Stimulated activated CD8-positive, alpha-beta memory T cell treated with anti-CD3 and anti-CD28 coated beads, Interleukin-4, amount 100 ng/mL, for 1 hour (primary cell): ENCODE data around the gene ZNF792.
"Not testable (repeated sequence)": the region's sequence is repeated elsewhere in the genome, so short reads cannot be mapped to it uniquely, and the experiment has no call there.

Experiments
- DNase-seq, 2 donors: peaks; one replicate each; pipeline ENCODE4 v3.0.0-alpha.2; 2020; ENCODE audit warnings: low read depth in 2 of 2, low spot score in 1 of 2

The ZNF792 gene

GRCh38 chr19:34998777-34999497, 34.9 kb upstream of the ZNF792 start:
- DNase-seq, result no peak

GRCh38 chr19:34998224-34998623, 34.2 kb upstream of the ZNF792 start:
- not testable (repeated sequence) for DNase-seq

- DNase-seq, result no peak
Observed at GRCh38 chr19:34997071-34997617, 33.1 kb upstream of the ZNF792 start.

- no peak for DNase-seq
Observed at GRCh38 chr19:34995551-34995950, 31.5 kb upstream of the ZNF792 start.

GRCh38 chr19:34994643-34995541, 30.9 kb upstream of the ZNF792 start:
- DNase-seq, result no peak

GRCh38 chr19:34994286-34994642, 30.2 kb upstream of the ZNF792 start:
- DNase-seq, result no peak

- DNase-seq, result not testable (repeated sequence)
Observed at GRCh38 chr19:34992582-34992981, 28.6 kb upstream of the ZNF792 start.

GRCh38 chr19:34991542-34992333, 27.7 kb upstream of the ZNF792 start:
- DNase-seq, result no peak

- DNase-seq, result no peak
Observed at GRCh38 chr19:34990578-34991192, 26.7 kb upstream of the ZNF792 start.

- no peak for DNase-seq
Observed at GRCh38 chr19:34989298-34989697, 25.3 kb upstream of the ZNF792 start.

- no peak for DNase-seq
Observed at GRCh38 chr19:34988119-34988518, 24.1 kb upstream of the ZNF792 start.

- DNase-seq, result no peak
Observed at GRCh38 chr19:34985249-34986022, 21.4 kb upstream of the ZNF792 start.

- DNase-seq, result no peak
Observed at GRCh38 chr19:34984287-34984686, 20.3 kb upstream of the ZNF792 start.

- no peak for DNase-seq
Observed at GRCh38 chr19:34983786-34984185, 19.8 kb upstream of the ZNF792 start.

GRCh38 chr19:34982275-34982674, 18.2 kb upstream of the ZNF792 start:
- no peak for DNase-seq

GRCh38 chr19:34979819-34980640, 16.0 kb upstream of the ZNF792 start:
- DNase-seq, result no peak

- DNase-seq, result no peak
Observed at GRCh38 chr19:34976611-34977010, 12.6 kb upstream of the ZNF792 start.

- DNase-seq, result no peak
Observed at GRCh38 chr19:34975056-34975455, 11.0 kb upstream of the ZNF792 start.

GRCh38 chr19:34974646-34975045, 10.6 kb upstream of the ZNF792 start:
- DNase-seq, result no peak
